Heart left ventricle (tissue), 16 donors: ENCODE data around the gene GNA15. TPM values are rescaled to one million over a fixed set of nuclear protein-coding genes. Genes with fewer than 3 reads are reported as not detected.
A peak's percentile ranks its signal among the peaks of the same experiment; 100 is the strongest.

Experiments
- ATAC-seq, 4 donors: fragments of 200-7000 bp; cut with Tn5 transposase; one replicate each; pipeline ENCODE4 v1.9.1; 2020 to 2022; ENCODE audit warnings: moderate library complexity in 4 of 4, mild to moderate bottlenecking in 3 of 4, moderate number of reproducible peaks in 1 of 4
- DNase-seq, 5 donors: peaks; one replicate each; pipeline ENCODE4 v3.0.0-alpha.2; 2020
- H3K27ac ChIP-seq, 12 donors: fragments of 200-600 bp; sonication (generic) in 4 of 12; one replicate each; pipeline versions ENCODE4 v1.5.0 to v1.8.0; 2016 to 2022; ENCODE audit warnings: mild to moderate bottlenecking in 2 of 12
- H3K27me3 ChIP-seq, 9 donors: fragments of 200-600 bp; sonication (generic) in 2 of 9; one replicate each; pipeline versions ENCODE4 v1.5.1 to v1.8.0; 2016 to 2022; ENCODE audit warnings: mild to moderate bottlenecking in 3 of 9
- H3K36me3 ChIP-seq, 9 donors: fragments of 200-600 bp; sonication (generic) in 2 of 9; one replicate each; pipeline versions ENCODE4 v1.5.0 to v1.8.0; 2018 to 2022; ENCODE audit warnings: mild to moderate bottlenecking in 2 of 9
- H3K4me1 ChIP-seq, 12 donors: fragments of 200-600 bp; sonication (generic) in 4 of 12; one replicate each; pipeline versions ENCODE4 v1.5.0 to v1.8.0; 2016 to 2022; ENCODE audit warnings: mild to moderate bottlenecking in 3 of 12
- H3K4me3 ChIP-seq, 12 donors: fragments of 200-600 bp; sonication (generic) in 4 of 12; one replicate each; pipeline versions ENCODE4 v1.5.0 to v1.8.0; 2017 to 2022; ENCODE audit warnings: mild to moderate bottlenecking in 9 of 12, moderate library complexity in 4 of 12
- H3K9me3 ChIP-seq, 12 donors: fragments of 200-600 bp; sonication (generic) in 4 of 12; one replicate each; pipeline versions ENCODE4 v1.5.0 to v1.8.0; 2016 to 2022; ENCODE audit warnings: mild to moderate bottlenecking in 1 of 12
- POLR2A ChIP-seq, 2 donors: fragments of 450-650 bp; IDR thresholded peaks; one replicate each; pipeline ENCODE4 v1.6.1; 2017; ENCODE audit warnings: antibody characterized with exemption in 2 of 2, mild to moderate bottlenecking in 2 of 2, moderate library complexity in 2 of 2
- WGBS, 4 donors: extraction: QIAGEN DNeasy Blood & Tissue Kit in 2 of 4; methylation state at CpG; one replicate each; pipeline versions ENCODE4 v1.1.5 to v1.1.7; 2013 to 2018; 5-methylcytosine and 5-hydroxymethylcytosine counted together
- intact Hi-C, 10 donors: fragments of 100-400 bp; cut with DNase I; formaldehyde crosslinking; loops; one replicate each; pipeline versions ENCODE4 v1.11.1 to v1.14.2; 2022
- polyA plus RNA-seq, 2 donors: library from polyadenylated mRNA; stranded (reverse); fragments of 200-250 nt; gene quantifications; one replicate each; pipeline ENCODE4 v1.2.3, GENCODE V29; 2013
- total RNA-seq, 9 donors: library from RNA; depleted of rRNA in 2 of 9; stranded (reverse); fragments of >200 nt in 2 of 9; fragmentation: NEBNext Ultra II Directional in 3 of 9; extraction: Animal tissue kit (Norgen Biotek cat#: 25700) in 3 of 9; gene quantifications; one replicate each; pipeline versions ENCODE4 v1.1.0 to v1.2.4, GENCODE V29; 2016 to 2023
- TF ChIP-seq, protein P1 (sequence below), 12 donors: fragments of 200-600 bp; sonication (generic) in 4 of 12; IDR thresholded peaks; one replicate each; pipeline versions ENCODE4 v1.5.0 to v1.8.0; 2018 to 2022; ENCODE audit warnings: antibody characterized with exemption in 12 of 12, mild to moderate bottlenecking in 5 of 12
- donor health status: ischemic (EF 13 %, LVEDD 7.1; RV severe dilation, severe dysfunction).
- donor health status: healthy with polysubstance abuse.
- donor health status: DM: no; HTN: yes; CAD: no.
- donor health status: DM: no; HTN: no; CAD: no.
- donor health status: ischemic (EF 25% LVEDD 6.9; RV normal size, moderate dysfunction).
- donor health status: ischemic (EF 25% LVEDD 5.7; RV mildly dilated, moderate dysfunction).
- donor health status: healthy.
- donor health status: DM: yes; HTN: yes; CAD: no.
- donor health status: ischemic (EF 35%, LVEDD 5.7; RV mildly dilated, moderate dysfunction).
- donor health status: nonischemic (EF 11% LVEDD 7.7; RV severe dilation, severe dysfunction).
- donor health status: DM: yes; HTN: yes; CAD: no.
- donor health status: PGD.
- donor health status: ischemic (EF 29% LVEDD 5.4; RV normal size, mild dysfunction).
- donor health status: nonischemic (EF 23%, LVEDD 6.1; RV moderate dilation, normal function).

GNA15 gene
- total and polyA plus RNA-seq, 11 donors: 0.69 to 15.2 (median 1.7) TPM

DNA sequence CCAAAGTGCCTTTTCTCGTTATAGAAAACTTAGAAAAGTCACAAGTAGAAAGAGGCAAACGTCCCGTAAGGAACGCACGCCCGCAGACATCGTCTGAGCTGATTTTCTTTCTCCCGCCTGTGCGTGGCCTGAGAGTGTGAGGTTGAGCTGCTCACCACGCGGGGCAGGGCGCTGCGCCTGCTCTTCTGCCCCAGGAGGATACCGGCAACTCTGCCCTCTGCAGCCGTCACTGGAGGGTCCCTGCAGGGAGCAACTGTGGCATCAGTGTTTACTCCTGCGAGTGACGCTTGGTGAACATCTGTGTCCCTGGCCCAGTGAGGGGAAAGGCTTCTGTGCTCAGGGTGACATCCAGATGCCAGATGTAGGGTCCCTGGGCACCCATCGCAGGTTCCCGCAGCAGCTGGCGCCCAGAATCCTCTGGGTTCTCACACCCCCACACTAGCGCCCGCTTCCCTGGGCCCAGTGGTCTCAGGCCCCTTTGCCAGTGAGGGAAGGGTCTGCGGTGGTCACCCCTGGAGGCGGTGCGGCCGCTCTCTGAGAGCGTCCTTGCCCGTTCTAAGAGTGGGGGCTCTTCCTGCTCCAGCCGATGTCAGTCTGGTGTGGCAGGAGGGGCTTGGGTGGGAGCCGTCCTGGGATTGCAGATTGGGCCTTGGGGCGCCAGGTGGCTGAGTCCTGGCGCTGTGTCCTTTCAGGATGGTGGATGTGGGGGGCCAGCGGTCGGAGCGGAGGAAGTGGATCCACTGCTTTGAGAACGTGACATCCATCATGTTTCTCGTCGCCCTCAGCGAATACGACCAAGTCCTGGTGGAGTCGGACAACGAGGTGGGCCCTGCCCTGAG, 17.4 kb upstream of the GNA15 start:
- intact Hi-C loops: no loop called here
- TF ChIP-seq, protein P1, sequence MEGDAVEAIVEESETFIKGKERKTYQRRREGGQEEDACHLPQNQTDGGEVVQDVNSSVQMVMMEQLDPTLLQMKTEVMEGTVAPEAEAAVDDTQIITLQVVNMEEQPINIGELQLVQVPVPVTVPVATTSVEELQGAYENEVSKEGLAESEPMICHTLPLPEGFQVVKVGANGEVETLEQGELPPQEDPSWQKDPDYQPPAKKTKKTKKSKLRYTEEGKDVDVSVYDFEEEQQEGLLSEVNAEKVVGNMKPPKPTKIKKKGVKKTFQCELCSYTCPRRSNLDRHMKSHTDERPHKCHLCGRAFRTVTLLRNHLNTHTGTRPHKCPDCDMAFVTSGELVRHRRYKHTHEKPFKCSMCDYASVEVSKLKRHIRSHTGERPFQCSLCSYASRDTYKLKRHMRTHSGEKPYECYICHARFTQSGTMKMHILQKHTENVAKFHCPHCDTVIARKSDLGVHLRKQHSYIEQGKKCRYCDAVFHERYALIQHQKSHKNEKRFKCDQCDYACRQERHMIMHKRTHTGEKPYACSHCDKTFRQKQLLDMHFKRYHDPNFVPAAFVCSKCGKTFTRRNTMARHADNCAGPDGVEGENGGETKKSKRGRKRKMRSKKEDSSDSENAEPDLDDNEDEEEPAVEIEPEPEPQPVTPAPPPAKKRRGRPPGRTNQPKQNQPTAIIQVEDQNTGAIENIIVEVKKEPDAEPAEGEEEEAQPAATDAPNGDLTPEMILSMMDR (IDR thresholded peaks at IDR 0.05): no peak
- no peak for TF ChIP-seq POLR2A (IDR thresholded peaks at IDR 0.05)
- H3K36me3 ChIP-seq: peaks cover 0 to 94% (median 57%) of the 10 kb centered on the region in 9 donors
- DNase-seq: peak in 2 of 5 donors; percentile 18 to 54
- ATAC-seq: no peak
- 90 to 94% (median 92%) methylated on average over 37 to 42 of the region's 42 CpGs for whole genome bisulfite sequencing, 4 donors
- peaks cover 0 to 13% (median 9%) of the 10 kb centered on the region in 12 donors for H3K4me1 ChIP-seq
- no peak overlapping the region for H3K27ac ChIP-seq
- H3K27me3 ChIP-seq: no peaks in the 10 kb centered on the region
- no peak overlapping the region for H3K4me3 ChIP-seq
- H3K9me3 ChIP-seq: no peaks in the 10 kb centered on the region

DNA sequence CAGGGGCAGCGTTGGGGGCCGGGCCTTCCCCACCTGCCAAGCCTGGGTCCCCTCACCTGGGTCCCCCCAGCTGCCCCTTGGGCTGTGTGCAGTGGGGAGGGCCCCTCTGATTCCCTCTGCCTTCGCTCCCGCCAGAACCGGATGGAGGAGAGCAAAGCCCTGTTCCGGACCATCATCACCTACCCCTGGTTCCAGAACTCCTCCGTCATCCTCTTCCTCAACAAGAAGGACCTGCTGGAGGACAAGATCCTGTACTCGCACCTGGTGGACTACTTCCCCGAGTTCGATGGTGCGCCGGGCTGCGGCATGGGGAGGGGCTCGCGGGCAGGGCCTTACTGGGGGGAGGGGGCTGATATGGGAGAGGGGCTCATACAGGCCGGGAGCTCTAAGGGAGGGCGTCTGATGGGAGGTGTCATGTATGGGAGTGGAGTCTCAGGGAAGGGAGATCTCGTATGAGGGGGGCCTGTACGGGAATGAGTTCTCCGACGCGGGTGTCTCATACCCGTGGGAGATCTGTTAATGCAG, 16.7 kb upstream of the GNA15 start:
- Histone ChIP-seq H3K4me3 (no peak overlapping the region), H3K27ac (no peak overlapping the region), H3K27me3 (no peaks in the 10 kb centered on the region), H3K36me3 (peaks cover 0 to 87% (median 54%) of the 10 kb centered on the region in 9 donors), H3K4me1 (peaks cover 0 to 6% (median 4%) of the 10 kb centered on the region in 12 donors), H3K9me3 (no peaks in the 10 kb centered on the region)
- intact Hi-C loops: no loop called here
- peak in 2 of 5 donors; percentile 5 to 60 for DNase-seq
- no peak for ATAC-seq
- TF ChIP-seq, protein P1 (IDR thresholded peaks at IDR 0.05): no peak
- TF ChIP-seq POLR2A (IDR thresholded peaks at IDR 0.05): no peak
- 91 to 94% (median 92%) methylated on average over 23 of the region's 23 CpGs for WGBS, 4 donors

DNA sequence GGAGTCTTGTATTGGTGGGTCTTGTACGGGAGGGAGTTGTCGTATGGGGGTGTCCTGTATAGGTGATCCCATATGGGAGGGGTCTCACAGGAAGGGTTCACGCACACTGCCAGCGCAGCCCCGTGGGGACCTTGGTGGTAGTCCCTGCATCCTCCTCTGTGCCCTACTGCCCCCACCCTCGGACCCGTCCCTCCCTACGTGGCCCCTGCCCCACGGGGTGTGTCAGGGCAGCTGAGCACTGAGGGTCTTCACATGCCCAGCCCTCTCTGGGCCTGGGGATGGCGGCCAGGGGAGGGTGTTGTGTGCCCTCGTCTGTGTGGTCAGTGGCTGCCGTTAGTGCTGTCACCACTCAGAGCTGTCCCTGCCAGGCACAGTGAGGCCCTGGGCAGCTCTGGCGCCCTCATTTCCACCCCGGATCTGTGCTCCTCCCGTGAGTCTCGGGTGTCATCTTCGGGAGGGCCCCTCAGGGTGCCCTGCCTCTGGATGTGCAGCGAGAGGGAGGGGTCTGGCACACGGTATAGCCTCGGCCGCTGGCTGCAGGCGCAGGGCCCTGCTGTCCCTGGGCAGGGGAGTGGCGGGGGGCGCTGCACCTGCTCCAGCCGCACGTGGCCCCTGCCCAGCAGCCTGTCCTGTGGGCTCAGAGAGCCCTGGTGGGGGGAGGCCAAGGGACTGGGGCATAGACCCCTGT, 16.0 kb upstream of the GNA15 start:
- WGBS, 4 donors: 78 to 85% (median 82%) methylated on average over 15 to 26 of the region's 26 CpGs
- TF ChIP-seq, protein P1 (IDR thresholded peaks at IDR 0.05): no peak
- TF ChIP-seq POLR2A (IDR thresholded peaks at IDR 0.05): no peak
- Histone ChIP-seq H3K27me3 (no peaks in the 10 kb centered on the region), H3K27ac (no peak overlapping the region), H3K4me3 (no peak overlapping the region), H3K9me3 (no peaks in the 10 kb centered on the region), H3K36me3 (peaks cover 0 to 80% (median 51%) of the 10 kb centered on the region in 9 donors), H3K4me1 (peaks cover 0 to 2% (median 0%) of the 10 kb centered on the region in 12 donors)
- intact Hi-C loops: loop anchor here in 1 of 10 donors (10.0 kb wide), 1 partner anchor 45 kb away; no protein-coding TSS in a partner anchor
- no peak for ATAC-seq
- DNase-seq: peak in 2 of 5 donors; percentile 16 to 57
